ENCODE results near the gene SERPINB5.
A peak's percentile ranks its signal among the peaks of the same experiment; 100 is the strongest.

Gene SERPINB5

DNA sequence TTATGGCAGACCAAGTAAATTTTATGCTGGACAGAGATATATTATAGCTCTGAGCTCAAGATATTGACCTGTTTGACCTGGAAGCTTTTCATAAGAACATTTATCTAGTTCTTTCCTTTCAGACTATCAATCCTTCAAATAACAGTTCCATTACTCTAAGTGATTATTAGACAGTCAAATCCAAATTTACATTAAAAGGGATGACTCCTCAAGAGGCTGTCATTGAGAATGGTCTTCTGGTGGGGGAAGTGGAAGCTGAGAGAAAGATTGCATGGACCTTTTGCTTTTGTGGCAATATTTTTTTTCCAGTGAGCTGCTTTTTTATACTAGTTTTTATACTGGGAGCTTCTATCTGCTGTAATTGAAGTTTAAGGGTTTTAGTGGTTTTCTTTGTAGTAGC, 50.5 kb downstream of the SERPINB5 start:
- no peak for DNase-seq (ENCODE audit: low spot score)

DNA sequence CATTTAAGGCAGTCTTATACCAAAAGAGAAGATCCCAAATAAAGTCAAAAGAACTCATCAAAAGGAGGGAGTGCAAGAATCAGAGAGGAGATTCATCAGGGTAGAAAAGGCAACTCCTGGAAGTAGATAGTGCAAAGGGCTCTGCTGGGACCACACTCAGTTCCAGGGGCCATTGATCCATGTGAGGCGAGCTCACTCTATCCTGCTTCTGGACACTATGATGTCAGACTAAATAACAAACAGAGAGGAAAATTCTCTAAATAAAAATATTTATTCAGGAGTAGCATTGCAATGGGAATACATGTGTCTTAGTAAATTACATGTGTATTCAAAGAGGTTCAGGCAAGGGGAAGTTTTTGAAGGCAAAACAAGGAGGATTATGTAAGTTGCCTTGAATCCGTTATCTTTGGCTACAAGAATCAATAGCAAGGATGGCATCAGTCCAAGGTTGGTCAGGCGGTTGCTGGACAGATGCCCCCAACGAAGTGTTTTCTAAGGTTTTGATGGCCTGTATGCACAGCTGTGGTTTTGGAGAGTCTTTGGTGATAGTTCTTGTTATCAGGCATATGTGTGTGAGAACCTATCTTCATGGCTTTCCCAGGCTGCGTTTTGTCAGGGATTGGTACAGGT, 52.2 kb downstream of the SERPINB5 start:
- no peak for DNase-seq (ENCODE audit: low spot score)

DNA sequence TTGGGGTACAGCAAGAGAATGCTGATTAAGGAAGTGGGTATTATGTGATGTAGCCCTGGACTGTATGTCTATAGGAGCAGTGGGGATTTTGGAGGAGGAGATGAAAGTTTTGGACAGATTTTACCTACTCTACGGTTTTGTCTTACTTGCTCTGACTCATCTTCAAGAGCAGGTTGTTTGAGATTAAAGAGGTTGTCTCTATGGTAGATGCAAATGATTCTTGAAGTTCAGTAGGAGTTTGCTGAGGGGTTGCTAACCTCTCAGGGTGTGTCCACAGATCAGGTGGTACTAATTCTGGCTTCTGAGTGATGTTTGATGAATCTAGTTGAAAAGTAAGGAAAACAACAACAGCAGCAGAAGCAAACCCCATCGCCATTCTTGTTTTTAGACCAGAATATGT, 55.7 kb downstream of the SERPINB5 start:
- DNase-seq (ENCODE audit: low spot score) = no peak

DNA sequence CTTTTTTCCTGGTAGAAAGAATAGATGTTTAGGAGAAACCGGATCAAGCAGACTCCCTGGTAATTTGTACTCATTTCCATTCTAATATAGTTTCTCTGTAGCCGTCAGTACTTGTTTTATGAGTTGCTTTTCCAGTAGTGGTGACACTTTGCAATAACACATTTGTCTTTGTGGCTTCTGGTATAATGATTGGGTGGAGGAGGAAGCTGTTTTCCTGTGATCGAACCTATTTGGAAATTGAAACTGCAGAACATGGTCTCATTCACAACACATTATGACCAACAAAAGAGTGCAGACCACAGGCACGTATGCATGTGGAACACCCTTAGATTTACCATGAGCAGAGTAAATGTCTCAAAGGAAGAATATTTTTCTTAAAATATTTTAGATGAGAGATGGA, 57.9 kb downstream of the SERPINB5 start:
- no peak for DNase-seq (ENCODE audit: low spot score)

DNA sequence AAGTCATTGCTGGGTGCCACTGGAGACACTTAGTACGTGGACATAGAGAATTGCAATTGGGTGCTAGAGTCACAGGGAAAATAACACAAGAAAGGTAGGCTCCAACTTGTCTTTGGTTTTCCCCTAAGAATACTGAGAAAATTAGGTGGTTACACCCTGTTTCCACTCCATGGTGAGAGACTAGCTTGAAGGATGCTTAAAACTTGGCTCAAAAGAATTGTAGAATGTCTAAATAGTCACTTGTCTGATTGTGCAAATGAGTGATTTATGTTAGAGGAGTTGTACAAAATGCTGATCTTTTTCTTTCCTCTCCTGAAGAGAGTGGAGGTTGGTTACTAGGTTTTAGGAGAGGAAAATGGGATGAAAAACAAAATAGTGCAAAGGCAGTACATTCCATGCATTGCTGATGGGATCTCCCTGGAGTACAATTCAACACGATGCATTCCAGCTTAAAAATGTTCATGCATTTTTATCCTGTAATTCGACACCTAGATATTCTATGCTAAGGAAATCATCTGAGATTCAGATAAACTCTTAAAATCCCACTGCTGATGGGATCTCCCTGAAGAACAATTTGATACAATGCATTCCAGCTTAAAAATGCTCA, 63.2 kb downstream of the SERPINB5 start:
- no peak for DNase-seq (ENCODE audit: low spot score)

DNA sequence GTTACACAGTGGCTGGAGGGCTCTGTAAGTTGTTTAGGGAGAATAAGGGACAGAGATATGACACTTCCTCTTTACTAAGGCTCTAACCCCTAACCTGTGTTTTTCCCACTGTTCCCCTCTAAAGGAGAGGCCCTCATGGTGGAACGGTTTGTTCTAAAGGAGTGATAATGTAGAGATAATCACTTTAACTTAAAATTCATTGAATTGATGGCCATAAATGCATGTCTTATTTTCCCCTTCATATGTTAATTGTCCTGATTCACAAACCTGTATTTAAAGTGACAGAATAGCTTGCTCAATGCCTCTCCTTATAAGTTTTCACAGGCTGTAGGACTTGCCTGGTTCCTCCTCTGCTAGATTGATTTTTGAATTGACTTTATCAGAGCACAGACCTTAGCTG, 65.3 kb downstream of the SERPINB5 start, which contains the start of gene SERPINB12:
Gene SERPINB12, plus strand, starts transcription at position 301 of the 400 bp plus-strand sequence. CDS start 13,791 bp downstream, outside the sequence.
- no peak for DNase-seq (ENCODE audit: low spot score)

DNA sequence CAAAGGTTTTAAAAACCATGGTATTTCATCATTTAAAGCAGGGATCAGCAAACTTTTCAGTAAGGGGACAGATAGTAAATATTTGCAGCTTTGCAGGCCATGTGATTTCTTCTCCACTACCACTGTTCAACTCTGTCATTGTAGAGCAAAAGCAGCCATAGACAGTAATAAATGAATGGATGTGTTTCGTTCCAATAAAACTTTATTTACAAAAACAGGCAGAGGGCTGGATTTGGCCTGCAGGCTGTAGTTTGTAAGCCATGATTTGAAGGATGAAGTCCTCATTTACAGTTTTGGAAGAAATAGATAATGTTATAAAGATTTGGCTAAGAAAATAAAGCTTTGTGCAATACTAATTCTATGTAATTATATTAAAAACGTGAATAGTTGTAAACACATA, 67.3 kb downstream of the SERPINB5 start:
- DNase-seq (ENCODE audit: low spot score) = no peak

DNA sequence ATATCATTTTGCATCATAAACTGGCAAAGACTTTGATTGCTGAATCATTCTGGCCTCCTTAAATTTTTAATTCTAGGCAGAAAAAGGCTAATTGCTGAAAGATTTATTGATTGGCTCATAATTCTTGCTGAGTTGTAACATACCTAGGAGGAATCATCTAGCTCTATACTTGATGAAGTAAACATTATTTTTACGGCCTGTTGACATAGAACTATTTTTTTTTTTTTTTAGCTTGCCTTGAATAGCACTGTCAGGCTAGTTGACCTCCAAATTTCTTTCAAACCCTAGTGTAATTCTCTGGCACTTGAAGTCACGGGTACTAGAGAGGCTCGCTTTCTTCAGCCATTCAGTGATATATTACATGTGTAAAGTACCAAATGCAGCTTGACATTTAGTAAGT, 68.2 kb downstream of the SERPINB5 start:
- DNase-seq (ENCODE audit: low spot score) = no peak

DNA sequence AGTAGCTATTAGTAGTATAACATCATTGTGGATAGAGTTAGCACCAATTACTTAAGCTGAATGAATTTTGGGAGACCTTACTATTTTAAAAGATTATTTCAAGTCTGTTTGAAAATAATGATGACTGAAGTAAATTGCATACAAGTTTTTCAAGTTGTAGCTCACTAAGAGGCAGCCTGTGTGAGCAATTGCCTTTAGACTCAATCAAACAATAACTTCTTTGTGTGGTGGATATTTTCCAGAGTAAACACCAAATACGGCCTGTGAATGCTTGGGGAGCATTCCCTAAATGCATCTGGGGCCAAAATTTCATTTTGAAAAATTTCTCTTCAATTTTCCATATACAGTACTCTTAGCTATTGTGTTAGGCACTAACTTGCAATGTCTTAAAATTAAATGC, 73.3 kb downstream of the SERPINB5 start:
- DNase-seq (ENCODE audit: low spot score) = peak; percentile 43

DNA sequence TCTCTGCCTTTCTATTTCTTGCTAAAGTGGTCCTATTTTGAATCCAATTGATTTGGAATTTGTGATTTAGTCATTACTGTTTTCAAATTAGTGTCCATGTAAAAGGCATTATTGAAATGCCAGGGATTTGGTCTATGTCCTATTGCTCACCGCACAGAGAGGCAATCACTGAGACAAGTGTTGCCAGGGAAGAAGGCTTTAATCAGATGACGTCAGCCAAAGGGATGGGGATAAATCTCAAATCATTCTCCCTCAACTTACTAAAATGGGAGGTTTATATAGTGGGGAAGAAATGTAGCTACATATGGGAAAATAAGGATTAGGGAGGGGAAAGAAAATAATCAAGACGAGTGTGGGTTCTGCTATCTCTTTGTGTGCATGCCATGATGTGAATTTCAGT, 75.0 kb downstream of the SERPINB5 start:
- no peak for DNase-seq (ENCODE audit: low spot score)

DNA sequence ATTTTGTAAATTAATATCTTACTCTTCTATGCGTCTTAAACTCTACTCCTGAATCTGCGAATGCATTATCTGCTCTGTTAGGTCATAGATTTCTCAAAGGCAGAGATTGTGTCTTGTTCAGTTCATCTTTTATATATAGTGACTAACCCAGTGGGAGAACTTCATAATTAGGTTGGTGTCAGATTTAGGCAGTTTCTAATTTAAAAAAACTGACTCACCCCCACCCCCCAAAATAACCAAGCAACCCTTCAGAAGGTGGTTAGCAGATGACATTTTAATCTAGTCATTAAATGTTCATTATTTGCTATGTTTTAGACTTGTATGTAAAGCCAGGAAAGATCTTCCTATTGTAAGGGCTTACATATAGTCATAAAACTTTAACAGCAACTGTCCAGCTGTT, 75.8 kb downstream of the SERPINB5 start:
- DNase-seq (ENCODE audit: low spot score) = no peak

DNA sequence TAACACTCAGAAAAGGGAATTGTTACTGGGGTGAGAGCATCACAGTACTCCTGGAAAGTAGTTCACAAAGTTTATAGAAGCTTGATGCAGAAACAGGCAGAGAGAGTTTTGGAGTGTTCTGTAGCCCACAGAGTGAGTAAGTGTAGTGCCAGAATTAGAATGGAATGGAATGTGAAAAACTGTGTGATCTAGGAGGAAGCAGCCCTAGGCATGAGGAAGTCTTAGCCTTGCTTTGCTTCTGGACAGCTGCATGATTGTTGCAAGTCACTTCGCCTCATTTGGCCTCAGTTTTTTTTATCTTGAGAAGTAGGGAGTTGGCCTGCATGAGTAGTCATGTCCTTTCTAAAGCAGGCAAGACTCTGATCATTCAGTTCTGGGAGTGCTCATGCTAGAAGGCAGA, 76.3 kb downstream of the SERPINB5 start:
- DNase-seq (ENCODE audit: low spot score) = peak; percentile 60
